8988T (cell line): ENCODE data around the gene MAP1B.
A peak's percentile ranks its signal among the peaks of the same experiment; 100 is the strongest.
"Not testable (repeated sequence)": the region's sequence is repeated elsewhere in the genome, so short reads cannot be mapped to it uniquely, and the experiment has no call there.

Experiments used
- DNase-seq: peaks from one replicate; pipeline ENCODE4 v3.0.0; 2011

Gene MAP1B

GRCh38 chr5:72166070-72166979 lies 59.0 kb downstream of the MAP1B start:
- DNase-seq, result no peak

GRCh38 chr5:72167257-72167656 lies 60.0 kb downstream of the MAP1B start:
- DNase-seq, result no peak

GRCh38 chr5:72167804-72168203 lies 60.5 kb downstream of the MAP1B start:
- DNase-seq, result no peak

- DNase-seq, result no peak
Observed at GRCh38 chr5:72170101-72170500, 62.8 kb downstream of the MAP1B start.

GRCh38 chr5:72171181-72171580 lies 63.9 kb downstream of the MAP1B start:
- not testable (repeated sequence) for DNase-seq

GRCh38 chr5:72171667-72172066 lies 64.4 kb downstream of the MAP1B start:
- no peak for DNase-seq

GRCh38 chr5:72172786-72173185 lies 65.5 kb downstream of the MAP1B start:
- DNase-seq, result no peak

- no peak for DNase-seq
Observed at GRCh38 chr5:72177538-72177937, 70.3 kb downstream of the MAP1B start.

GRCh38 chr5:72179028-72179815 lies 71.9 kb downstream of the MAP1B start:
- peak; percentile 38 for DNase-seq

GRCh38 chr5:72179816-72180440 lies 72.7 kb downstream of the MAP1B start:
- no peak for DNase-seq

- no peak for DNase-seq
Observed at GRCh38 chr5:72180925-72181324, 73.7 kb downstream of the MAP1B start.

GRCh38 chr5:72182686-72183085 lies 75.4 kb downstream of the MAP1B start:
- no peak for DNase-seq

- DNase-seq, result no peak
Observed at GRCh38 chr5:72183101-72183520, 75.8 kb downstream of the MAP1B start.

- DNase-seq, result no peak
Observed at GRCh38 chr5:72184408-72184807, 77.1 kb downstream of the MAP1B start.

- no peak for DNase-seq
Observed at GRCh38 chr5:72185496-72186329, 78.4 kb downstream of the MAP1B start.

- DNase-seq, result no peak
Observed at GRCh38 chr5:72187388-72188075, 80.3 kb downstream of the MAP1B start.

GRCh38 chr5:72188166-72188565 lies 80.9 kb downstream of the MAP1B start:
- no peak for DNase-seq

- DNase-seq, result no peak
Observed at GRCh38 chr5:72189146-72189545, 81.9 kb downstream of the MAP1B start.

- no peak for DNase-seq
Observed at GRCh38 chr5:72191404-72191803, 84.1 kb downstream of the MAP1B start.

GRCh38 chr5:72194846-72195245 lies 87.6 kb downstream of the MAP1B start:
- no peak for DNase-seq

GRCh38 chr5:72195581-72195980 lies 88.3 kb downstream of the MAP1B start:
- no peak for DNase-seq

GRCh38 chr5:72197393-72197792 lies 90.1 kb downstream of the MAP1B start:
- no peak for DNase-seq
